Measurements from ENCODE around the gene HYI.
"Not testable (repeated sequence)": the region's sequence is repeated elsewhere in the genome, so short reads cannot be mapped to it uniquely, and the experiment has no call there.

The HYI gene, protein sequence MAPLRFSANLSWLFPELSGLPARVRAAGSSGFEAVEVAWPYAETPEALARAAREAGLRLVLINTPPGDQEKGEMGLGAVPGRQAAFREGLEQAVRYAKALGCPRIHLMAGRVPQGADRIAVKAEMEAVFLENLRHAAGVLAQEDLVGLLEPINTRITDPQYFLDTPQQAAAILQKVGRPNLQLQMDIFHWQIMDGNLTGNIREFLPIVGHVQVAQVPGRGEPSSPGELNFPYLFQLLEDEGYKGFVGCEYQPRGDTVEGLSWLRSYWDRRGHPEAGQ

DNA sequence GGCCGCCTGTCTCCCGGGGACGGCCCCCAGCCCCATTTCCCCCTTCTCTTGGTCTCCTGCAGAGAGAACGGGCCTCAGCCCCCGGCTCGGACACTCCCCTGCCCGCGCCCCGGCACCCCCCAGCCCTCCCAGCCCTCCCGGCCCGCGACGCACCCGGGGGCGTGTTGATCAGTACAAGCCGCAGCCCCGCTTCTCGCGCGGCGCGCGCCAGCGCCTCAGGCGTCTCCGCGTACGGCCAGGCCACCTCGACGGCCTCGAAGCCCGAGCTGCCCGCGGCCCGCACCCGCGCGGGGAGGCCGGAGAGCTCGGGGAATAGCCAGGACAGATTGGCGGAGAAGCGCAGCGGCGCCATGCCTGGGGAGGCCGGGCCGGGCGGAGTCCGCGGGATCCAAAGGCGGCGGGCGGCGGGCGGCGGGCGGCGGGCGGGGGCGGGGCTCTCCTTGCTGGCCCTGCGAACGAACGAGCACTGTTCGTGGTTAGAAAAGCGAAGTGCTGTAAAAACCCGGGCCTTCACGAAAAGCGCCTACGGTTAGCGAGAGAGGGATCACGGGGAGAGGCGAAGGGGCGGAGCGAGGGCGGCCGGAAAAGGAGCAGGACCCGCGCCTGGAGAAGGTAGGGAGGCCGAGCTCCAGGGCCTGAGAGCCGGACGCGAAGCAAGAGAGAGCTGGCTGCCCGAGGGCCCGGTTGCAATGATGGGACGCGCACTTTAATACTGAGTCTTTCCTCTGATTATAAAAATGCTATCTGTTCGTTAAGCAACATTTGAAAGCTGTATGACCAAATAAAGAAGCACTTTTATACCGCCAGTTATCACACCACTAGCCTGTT, at the start of gene HYI:
Gene HYI (minus strand): TSS at position 490 of the 828 bp plus-strand sequence. CDS start 138 bp downstream, at position 352.
- DNase-seq (ENCODE audit: low spot score): peak; percentile 92

DNA sequence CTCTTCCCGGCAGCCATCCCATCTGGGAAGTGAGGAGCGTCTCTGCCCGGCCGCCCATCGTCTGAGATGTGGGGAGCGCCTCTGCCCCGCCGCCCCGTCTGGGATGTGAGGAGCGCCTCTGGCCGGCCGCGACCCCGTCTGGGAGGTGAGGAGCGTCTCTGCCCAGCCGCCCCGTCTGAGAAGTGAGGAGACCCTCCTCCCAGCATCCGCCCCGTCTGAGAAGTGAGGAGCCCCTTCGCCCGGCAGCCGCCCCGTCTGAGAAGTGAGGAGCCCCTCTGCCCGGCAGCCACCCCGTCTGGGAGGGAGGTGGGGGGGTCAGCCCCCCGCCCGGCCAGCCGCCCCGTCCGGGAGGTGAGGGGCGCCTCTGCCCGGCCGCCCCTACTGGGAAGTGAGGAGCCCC, 48.1 kb upstream of the HYI start:
- DNase-seq (ENCODE audit: low spot score): not testable (repeated sequence)

DNA sequence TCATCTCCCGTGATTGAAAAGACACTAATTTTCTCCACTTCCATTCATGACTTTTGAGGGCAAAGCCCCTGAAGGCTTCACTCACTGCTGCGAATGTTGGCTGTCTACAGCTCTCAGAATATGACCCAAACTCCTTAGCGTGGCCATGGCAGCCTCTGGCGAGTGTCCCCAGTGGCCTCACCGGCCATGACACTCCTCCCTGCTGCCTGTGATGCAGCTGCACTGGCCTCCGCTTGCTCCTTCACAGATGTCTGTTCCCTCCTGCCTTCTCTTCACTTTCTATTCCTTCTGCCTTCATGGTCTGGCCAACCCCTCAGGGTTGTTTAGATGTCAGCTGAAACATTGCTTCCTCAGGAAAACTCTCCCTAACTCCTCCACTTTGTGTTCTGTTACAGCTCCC, 46.2 kb upstream of the HYI start:
- no peak for DNase-seq (ENCODE audit: low spot score)

DNA sequence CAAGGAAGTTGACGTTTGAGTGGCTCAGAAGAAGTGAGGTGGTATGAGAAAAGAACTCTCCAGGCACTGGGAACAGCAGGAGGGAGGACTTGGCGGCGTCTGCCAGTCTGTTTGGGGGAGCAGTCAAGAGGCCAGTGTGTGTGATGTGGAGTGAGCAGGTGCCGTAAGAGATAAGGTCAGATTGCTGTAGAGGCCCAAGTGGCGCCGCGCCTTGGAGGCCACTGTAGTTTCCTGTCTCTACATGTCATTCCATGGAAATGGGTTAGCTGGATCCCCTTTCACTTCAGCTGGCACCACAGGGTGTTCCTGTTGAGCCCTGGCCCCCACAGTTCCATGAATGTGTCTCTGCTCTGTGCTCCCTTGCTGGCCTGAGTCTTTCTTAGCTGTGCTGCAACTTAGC, 41.5 kb upstream of the HYI start:
- DNase-seq (ENCODE audit: low spot score): no peak

DNA sequence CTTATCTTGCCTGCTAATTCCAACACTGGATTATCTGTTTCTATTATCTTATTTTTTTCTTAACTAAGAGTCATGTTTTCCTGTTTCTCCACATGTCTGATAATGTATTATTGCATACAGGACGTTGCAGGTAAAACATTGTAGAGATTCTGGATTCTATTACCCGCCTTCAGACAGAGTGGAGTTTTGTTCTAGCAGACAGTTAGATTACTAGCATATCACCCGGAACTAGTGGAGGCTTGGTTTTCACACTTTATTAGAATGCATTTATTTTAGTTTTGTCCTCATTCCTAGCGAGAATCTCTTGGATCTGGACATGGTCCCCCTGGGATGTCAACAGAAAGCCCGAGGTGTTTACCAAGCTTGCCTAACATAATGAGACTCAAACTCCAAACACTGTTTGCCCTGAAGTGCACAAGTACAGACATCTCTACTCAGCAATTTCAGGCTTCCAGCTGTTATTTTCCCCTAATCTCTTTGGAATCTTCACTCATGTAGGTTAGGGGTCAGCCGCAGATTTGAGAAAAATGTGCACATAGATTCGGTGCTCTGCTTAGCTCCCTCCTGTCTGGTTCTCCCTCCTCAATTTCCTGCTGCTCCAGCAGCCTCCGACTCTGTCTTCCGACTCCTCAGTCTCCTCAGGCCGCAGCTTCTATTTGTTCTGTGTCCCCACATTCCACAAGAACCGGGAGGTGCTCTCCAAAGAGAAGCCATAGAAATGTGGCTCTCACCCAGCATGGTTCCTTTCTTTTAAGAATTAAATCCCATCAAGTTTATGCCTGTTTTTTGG, 40.1 kb upstream of the HYI start:
- DNase-seq (ENCODE audit: low spot score): no peak

DNA sequence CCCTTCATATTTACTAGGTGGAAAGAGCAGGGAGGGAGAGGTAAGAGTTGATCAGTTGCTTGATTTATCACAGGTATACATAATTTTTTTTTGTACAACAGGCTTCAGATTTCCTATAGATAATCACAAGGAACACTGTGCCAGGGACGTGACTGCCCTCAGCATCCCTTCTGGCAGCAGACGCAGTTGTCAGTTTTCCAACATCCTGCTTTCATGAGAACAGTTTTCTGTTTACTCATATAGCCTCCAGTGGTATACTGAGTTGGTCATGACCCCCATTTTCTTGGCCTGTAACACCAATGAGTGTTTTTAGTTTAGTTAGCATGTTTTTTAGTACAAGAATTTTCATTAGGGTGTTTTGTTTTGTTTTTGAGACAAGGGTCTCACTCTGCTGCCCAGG, 39.1 kb upstream of the HYI start:
- DNase-seq (ENCODE audit: low spot score): no peak

DNA sequence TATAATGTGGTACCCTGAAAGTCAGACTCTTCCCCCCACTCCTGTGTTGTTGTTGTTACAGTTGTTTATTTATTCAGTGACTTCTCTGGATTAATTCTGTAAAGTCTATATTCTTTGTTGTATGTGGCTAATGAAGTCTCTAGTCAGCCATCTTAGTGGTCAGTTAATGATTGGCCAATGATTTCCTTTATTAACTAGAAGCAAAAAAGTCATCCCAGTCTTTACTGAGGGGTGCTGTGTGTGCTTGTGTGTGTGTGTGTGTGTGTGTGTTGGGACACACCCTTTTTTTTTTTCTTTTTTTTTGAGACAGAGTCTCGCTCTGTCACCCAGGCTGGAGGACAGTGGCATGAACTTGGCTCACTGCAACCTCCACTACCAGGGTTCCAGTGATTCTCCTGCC, 37.3 kb upstream of the HYI start:
- DNase-seq (ENCODE audit: low spot score): no peak

DNA sequence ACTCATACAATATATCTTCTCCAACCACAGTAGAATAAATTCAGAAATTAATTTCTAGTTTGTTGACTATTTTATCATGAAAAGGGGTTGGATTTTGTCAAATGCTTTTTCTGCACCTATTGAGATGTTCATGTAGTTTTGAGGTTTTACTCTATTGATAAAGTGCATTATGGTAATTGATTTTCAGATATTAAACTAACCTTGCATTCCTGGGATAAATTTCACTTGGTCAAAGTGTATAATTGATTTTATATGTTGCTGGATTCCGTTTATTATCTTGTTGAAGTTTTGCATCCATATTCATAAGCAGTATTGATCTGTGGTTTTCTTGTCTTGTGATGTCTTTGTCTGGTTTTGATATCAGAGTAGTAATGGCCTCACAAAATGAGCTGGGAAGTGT, 34.4 kb upstream of the HYI start:
- DNase-seq (ENCODE audit: low spot score): no peak

DNA sequence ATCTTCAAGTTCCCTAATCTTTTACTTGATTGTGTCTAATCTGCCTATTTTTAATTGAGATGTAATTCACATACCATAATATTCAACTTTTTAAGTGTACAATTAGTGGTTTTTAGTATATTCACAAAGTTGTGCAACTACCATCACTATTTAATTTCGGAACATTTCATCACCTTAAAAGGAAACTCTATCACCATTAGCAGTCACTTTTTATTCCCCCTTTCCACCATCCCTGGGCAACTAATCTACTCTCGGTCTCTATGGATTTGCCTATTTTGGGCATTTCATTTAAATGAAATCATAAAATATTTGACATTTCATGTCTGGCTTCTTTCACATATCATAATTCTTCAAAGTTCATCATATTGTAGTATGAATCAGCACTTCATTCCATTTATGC, 30.6 kb upstream of the HYI start:
- no peak for DNase-seq (ENCODE audit: low spot score)

DNA sequence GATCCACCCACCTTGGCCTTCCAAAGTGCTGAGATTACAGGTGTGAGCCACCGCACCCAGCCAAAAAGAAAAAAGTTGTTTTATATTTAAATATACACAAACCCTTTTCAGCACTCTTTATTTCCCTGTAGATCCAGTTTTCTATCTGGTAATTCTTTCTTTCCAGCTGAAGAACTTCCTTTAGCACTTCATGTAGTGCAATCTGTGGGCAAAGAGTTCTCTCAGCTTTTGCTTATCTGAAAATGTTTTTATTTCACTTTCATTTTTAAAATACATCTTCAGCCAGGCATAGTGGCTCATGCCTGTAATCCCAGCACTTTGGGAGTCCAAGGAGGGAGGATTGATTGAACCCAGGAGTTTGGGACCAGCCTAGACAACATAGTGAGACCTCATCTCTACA, 28.5 kb upstream of the HYI start:
- DNase-seq (ENCODE audit: low spot score): no peak

DNA sequence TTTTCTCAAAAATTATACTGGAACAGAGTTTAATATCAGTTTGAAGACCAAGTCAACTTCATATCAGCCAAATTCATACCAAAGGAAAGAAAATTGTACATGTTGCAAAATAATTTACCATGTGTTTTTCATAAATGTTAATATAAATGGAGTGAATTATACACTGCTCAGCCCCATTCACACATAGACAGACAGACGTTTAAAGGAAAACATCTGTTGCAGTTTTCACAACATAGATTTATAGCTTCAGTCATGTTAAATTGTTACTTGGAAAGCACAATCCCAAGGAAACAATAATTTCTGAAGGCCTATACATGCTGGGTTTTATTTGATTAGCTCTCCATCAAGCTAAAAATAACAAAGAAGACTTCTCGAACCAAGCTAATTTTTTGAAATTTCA, 27.8 kb upstream of the HYI start:
- peak; percentile 49 for DNase-seq (ENCODE audit: low spot score)

DNA sequence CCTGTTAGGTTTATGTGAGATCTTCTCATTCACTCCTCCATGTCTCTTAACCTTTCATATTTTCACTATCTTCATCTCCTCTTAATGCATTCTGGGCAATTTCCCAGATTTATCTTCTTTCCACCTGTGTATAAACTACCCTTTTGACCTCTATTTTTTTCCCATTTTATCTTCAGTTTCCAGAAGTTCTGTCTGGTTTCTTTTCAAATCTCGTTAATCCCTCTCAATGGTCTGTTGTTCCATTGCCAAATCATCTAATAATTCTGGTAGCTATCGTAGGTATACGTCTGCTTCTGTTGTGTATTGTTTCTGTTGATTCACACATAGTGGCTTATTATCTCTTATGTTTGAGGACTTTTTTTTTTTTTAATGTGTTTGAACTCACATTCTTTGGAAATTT, 25.7 kb upstream of the HYI start:
- no peak for DNase-seq (ENCODE audit: low spot score)

DNA sequence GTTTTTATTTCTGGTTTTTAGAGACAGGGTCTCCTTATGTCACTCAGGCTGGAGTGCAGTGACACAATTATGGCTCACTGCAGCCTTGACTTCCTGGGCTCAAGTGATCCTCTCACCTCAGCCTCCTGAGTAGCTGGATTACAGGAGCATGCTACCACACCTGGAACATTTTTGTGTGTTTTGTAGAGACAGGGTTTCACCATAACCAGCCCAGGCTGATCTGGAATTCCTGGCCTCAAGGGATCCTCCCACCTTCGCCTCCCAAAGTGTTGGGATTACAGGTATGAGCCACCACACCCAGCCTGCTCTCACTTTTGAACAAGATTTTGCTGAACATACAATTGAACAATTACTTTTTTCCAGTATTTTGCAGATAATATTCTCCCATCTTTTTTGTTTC, 24.0 kb upstream of the HYI start:
- DNase-seq (ENCODE audit: low spot score): no peak

DNA sequence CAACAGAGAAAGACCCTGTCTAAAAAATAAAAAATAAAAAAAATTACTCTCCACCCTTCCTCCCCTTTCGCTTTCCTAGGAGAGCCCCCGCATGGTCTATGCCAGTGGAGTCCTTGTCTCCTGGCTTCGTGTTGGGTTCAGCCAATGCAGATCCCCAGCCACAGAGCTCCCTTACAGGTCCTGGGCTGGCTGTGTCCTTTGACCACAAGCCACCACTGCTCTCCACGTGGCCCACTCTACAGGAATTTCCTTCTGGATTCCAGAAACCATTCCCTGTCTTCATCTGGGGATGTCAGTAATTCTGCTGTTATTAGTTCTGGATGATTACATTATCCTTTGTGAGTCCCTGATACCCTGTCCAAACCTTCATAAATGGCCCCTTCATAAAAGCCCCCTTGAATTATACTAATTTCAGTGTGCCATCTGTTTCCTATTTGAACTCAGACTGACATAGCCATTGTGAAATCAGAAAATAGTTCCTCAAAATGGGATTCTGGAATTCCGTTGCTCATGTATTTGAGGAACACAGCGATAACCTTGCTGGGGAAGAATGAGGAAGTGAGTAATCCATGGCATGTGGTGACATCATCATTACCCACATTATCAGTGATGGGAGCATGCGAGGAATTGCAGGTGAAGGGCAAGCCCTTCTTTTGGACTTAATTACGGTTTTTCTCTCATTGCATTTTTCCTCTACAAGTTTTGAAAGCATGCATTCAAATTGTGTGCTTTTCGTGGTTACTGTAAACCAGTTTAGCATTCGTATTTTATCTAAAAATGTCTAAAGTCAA, 22.1 kb upstream of the HYI start:
- DNase-seq (ENCODE audit: low spot score): peak; percentile 41

DNA sequence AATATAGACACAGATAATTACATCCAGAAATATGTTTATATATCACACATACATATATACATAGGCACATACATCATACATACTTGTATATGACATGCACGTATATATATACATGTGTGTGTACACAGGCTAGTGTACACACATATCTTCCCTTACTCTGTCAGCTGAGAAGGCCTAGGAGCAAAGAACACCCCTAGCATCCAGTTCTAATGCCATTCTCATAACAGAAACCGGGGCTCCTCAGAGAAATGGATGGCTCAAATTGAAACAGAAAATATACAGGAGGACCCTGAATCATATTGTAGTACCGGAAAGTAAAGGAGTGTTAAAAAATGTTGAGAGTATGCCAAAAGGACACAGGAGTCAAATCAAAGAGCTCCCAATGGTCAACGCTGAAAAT, 19.7 kb upstream of the HYI start:
- DNase-seq (ENCODE audit: low spot score): no peak

DNA sequence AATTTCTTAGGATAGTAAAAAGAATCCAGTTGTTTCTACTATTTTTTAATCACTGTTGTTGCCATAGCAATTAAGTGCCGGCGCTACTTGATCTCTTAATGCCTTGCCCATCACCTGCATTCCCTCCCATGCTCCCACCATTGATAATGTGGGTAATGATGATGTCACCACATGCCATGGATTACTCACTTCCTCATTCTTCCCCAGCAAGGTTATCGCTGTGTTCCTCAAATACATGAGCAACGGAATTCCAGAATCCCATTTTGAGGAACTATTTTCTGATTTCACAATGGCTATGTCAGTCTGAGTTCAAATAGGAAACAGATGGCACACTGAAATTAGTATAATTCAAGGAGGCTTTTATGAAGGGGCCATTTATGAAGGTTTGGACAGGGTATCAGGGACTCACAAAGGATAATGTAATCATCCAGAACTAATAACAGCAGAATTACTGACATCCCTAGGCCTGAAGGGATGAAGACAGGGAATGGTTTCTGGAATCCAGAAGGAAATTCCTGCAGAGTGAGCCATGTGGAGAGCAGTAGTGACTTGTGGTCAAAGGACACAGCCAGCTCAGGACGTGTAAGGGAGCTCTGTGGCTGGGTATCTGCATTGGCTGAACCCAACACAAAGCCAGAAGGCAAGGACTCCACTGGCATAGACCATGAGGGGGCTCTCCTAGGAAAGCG, 18.9 kb upstream of the HYI start:
- peak; percentile 72 for DNase-seq (ENCODE audit: low spot score)

DNA sequence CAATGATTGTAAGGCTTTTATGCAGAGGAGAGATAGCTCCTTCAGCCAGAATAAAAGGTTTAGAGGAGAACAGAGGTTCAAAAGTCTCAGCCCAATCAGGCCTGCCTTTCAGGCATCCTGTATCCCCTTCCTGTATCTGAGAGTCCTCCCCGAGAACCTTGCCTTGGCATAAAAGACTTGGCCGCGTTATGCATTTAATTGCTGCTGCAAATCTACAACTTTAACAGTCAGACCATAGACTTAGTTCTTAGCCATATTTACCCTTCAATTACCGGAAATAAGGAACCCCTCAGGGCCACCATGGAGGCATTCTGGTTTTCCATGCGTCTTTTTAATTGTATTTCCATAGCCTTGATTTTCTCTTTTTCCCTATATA, 18.3 kb upstream of the HYI start:
- no peak for DNase-seq (ENCODE audit: low spot score)

DNA sequence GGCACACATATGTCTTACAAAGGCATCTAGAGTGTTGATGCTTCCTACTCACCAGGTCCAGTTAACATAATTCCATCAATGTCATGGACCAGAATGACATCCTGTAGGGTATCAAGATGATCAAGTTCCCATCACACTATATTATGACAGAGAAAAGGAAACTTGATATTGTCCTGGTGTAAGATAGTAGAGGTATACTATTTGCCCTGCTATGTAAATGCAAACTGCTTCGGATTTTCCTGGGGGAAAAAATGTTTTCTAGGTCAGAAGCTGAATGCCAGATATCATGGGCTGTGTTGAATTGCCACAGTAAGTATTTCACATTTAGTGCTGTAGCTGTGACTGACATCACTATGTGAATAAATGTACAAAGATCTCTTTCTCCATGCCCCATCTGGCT, 16.2 kb upstream of the HYI start:
- no peak for DNase-seq (ENCODE audit: low spot score)

DNA sequence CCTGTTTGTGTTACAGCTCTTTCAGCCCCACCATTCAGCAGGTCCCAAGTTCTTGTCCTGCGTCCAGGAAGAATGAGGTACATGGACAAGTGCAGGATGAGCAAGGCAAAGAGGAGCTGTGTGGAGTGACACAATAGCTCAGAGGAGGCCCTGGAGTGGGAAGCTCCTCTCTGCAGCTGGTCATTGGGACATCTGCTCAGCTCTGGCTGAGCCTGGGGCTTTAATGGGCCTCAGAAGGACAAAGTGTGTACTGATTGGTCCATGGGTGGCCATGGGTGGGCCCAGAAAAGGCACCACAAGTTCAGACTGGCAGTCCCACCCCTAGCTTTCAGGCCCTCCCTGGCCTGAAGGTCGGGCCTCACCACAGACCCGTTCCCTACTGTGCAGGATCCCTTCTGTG, 14.7 kb upstream of the HYI start:
- no peak for DNase-seq (ENCODE audit: low spot score)

DNA sequence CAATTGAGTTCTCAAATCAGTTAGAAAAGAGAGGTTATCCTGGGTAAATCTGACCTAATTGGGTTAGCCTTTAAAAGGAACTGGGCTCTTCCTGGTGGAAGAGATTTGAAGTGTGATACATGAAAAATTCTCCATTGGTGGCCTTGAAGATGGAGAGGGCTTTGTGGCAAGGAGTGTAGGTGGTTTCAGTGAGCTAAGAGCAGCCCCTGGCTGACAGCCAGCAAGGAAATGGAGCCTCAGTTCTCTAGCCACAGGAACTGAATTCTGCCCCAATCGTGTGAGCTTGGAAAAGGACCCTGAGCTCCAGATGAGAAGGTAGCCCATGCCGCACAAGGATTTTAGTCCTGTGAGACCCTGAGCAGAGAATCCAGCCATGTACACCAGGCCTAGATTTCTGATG, 12.7 kb upstream of the HYI start:
- DNase-seq (ENCODE audit: low spot score): no peak

DNA sequence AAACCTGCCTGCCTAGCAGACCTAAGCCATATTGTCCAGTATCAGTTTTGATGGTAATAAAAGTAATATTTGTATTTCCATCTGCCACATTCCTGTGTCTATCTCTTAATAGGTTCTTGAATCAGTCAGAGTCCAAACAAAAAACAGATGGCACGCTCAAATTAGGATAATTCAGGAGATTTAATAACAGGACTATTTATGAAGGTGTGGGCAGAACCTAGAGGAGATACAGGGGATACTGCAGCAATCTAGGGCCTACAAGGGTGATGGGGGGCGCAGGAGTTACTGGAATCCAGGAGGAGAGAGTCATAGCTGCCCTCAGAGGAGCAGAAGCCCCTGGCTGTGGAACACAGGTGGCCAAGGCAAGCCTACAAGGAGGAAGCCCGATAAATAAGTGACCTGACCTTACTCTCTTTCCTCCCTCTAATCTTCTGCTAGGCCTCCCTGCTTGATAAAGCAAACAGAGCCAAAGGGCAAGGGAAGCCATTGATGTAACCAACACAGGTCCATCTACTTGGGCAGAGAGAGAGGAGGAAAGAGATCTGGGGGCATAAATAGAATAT, 11.9 kb upstream of the HYI start:
- no peak for DNase-seq (ENCODE audit: low spot score)
